WERI-Rb-1 (cell line): ENCODE data around the gene HYDIN.

ENCODE experiments used
- DNase-seq: peaks from one replicate; pipeline ENCODE4 v3.0.0-alpha.2; 2020
- H3K27ac ChIP-seq: fragments of 250-450 bp; sonication (Bioruptor Pico); 2 replicates; pipeline ENCODE4 v1.5.1; 2020; ENCODE audit warnings: mild to moderate bottlenecking, moderate library complexity
- H3K27me3 ChIP-seq: fragments of 250-450 bp; sonication (Bioruptor Pico); 2 replicates; pipeline ENCODE4 v1.5.1; 2021; ENCODE audit warnings: mild to moderate bottlenecking, low read depth, moderate library complexity; ENCODE audit not compliant: insufficient read depth, severe bottlenecking
- H3K36me3 ChIP-seq: fragments of 250-450 bp; sonication (Bioruptor Pico); 2 replicates; pipeline ENCODE4 v1.5.1; 2020; ENCODE audit warnings: mild to moderate bottlenecking, moderate library complexity
- H3K4me3 ChIP-seq: 2 replicates; pipeline ENCODE4 v1.5.1; 2011; ENCODE audit warnings: low read depth, mild to moderate bottlenecking, control low read depth, low read length
- H3K9me3 ChIP-seq: fragments of 250-450 bp; sonication (Bioruptor Pico); 2 replicates; pipeline ENCODE4 v1.5.1; 2021; ENCODE audit warnings: mild to moderate bottlenecking, moderate library complexity; ENCODE audit not compliant: severe bottlenecking
- CTCF ChIP-seq: IDR thresholded peaks from 2 replicates; pipeline ENCODE4 v1.5.1; 2011; ENCODE audit warnings: low read depth, mild to moderate bottlenecking, control low read depth, inconsistent platforms, low read length

The HYDIN gene

DNA sequence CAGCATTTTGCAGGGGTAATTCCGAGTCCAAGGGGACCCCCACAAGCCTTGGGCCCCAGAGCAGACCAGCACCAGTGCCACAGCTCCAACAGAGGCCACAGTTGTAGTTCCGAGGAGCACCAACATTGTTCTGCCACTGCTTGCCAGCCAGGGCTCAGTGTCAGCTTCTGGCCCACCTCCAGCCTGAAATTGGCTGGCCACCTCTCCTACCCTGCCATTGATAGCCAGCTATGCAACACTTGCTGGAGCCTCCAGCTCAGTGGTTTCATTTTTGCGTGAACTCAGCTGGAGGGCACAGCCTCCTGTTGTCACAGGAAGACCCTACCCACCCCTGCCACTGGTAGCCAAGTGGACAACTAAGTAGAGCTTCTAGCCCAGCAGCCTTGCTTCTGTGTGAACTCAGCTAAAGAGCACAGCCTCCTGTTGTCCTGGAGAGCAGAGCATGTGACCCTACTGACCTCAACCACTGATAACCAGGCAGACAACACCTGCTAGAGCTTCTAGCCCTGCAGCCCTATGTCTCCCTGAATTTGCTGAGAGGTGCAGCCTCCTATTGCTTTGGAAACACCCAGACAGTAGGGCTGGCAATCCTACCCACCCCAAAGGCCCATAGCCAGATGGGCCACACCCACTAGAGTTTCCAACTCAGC, 24.9 kb downstream of the HYDIN start:
- Histone ChIP-seq H3K4me3 (no peak overlapping the region), H3K27ac (no peak overlapping the region), H3K36me3 (no peaks in the 10 kb centered on the region), H3K27me3 (no peaks in the 10 kb centered on the region), H3K9me3 (peaks cover 9% of the 10 kb centered on the region)
- no peak for TF ChIP-seq CTCF
- no peak for DNase-seq

- no peaks in the 10 kb centered on the region for H3K27me3 ChIP-seq
- H3K9me3 ChIP-seq, result peaks cover 6% of the 10 kb centered on the region
- no peak for TF ChIP-seq CTCF
- DNase-seq, result no peak
- H3K27ac ChIP-seq, result no peak overlapping the region
- no peak overlapping the region for H3K4me3 ChIP-seq
- no peaks in the 10 kb centered on the region for H3K36me3 ChIP-seq
Observed at GRCh38 chr16:71203631-71204030, 26.9 kb downstream of the HYDIN start.

GRCh38 chr16:71201556-71201955, 29.0 kb downstream of the HYDIN start:
- no peak for DNase-seq
- H3K4me3 ChIP-seq, result no peak overlapping the region
- peaks cover 4% of the 10 kb centered on the region for H3K9me3 ChIP-seq
- no peaks in the 10 kb centered on the region for H3K27me3 ChIP-seq
- TF ChIP-seq CTCF, result no peak
- no peak overlapping the region for H3K27ac ChIP-seq
- H3K36me3 ChIP-seq, result no peaks in the 10 kb centered on the region

GRCh38 chr16:71201054-71201453, 29.5 kb downstream of the HYDIN start:
- no peak for TF ChIP-seq CTCF
- Histone ChIP-seq H3K9me3 (peaks cover 4% of the 10 kb centered on the region), H3K27ac (no peak overlapping the region), H3K36me3 (no peaks in the 10 kb centered on the region), H3K27me3 (no peaks in the 10 kb centered on the region), H3K4me3 (no peak overlapping the region)
- no peak for DNase-seq

DNA sequence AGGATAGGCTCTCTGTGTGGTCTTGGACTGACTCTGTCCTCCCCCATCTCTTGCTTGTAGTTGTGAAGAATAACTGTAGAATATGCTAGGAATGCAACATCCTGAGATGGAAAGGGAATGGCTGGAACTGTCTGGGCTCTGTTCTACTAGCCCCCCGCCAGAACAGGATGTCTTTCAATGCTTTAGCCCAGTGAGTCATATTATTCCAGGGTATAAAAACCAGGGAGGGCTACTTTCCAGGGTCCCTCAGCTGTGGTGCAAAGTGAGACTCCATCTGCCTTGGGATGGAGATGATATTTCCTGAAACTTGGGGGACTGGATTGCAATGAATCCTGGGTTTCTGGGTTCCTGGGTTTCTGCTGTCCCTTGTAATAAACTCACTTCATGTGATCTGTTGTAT, 32.1 kb downstream of the HYDIN start:
- Histone ChIP-seq H3K36me3 (no peaks in the 10 kb centered on the region), H3K4me3 (no peak overlapping the region), H3K27me3 (no peaks in the 10 kb centered on the region), H3K9me3 (peaks cover 4% of the 10 kb centered on the region), H3K27ac (no peak overlapping the region)
- DNase-seq, result no peak
- TF ChIP-seq CTCF, result no peak

GRCh38 chr16:71192387-71192786, 38.1 kb downstream of the HYDIN start:
- no peaks in the 10 kb centered on the region for H3K36me3 ChIP-seq
- no peak for DNase-seq
- no peak for TF ChIP-seq CTCF
- no peak overlapping the region for H3K27ac ChIP-seq
- no peaks in the 10 kb centered on the region for H3K27me3 ChIP-seq
- H3K9me3 ChIP-seq, result no peaks in the 10 kb centered on the region
- no peak overlapping the region for H3K4me3 ChIP-seq
